Hepatocyte (in vitro differentiated cells): ENCODE data around the gene MYO1H. TPM values are rescaled to one million over a fixed set of nuclear protein-coding genes. Genes with fewer than 3 reads are reported as not detected.
A peak's percentile ranks its signal among the peaks of the same experiment; 100 is the strongest.

Experiments
- DNase-seq: peaks from one replicate; pipeline ENCODE4 v3.0.0-alpha.2; 2016; ENCODE audit warnings: low spot score
- H2AFZ ChIP-seq: fragments of 200-600 bp; sonication (generic); 2 replicates; pipeline ENCODE4 v1.6.0; 2016; ENCODE audit warnings: antibody characterized with exemption, mild to moderate bottlenecking
- H3K27ac ChIP-seq: fragments of 200-600 bp; sonication (generic); 2 replicates; pipeline ENCODE4 v1.5.1; 2016; ENCODE audit warnings: mild to moderate bottlenecking
- H3K27me3 ChIP-seq: fragments of 200-600 bp; sonication (generic); 2 replicates; pipeline ENCODE4 v1.6.1; 2016
- H3K36me3 ChIP-seq: fragments of 200-600 bp; sonication (generic); replicated peaks from 2 replicates; pipeline ENCODE4 v1.5.1; 2016; ENCODE audit warnings: low read depth; ENCODE audit not compliant: insufficient read depth
- H3K4me1 ChIP-seq: fragments of 200-600 bp; sonication (generic); 2 replicates; pipeline ENCODE4 v1.5.1; 2016; ENCODE audit warnings: mild to moderate bottlenecking, moderate library complexity; ENCODE audit not compliant: insufficient read depth
- H3K4me2 ChIP-seq: fragments of 200-600 bp; sonication (generic); 2 replicates; pipeline ENCODE4 v1.6.0; 2016
- H3K4me3 ChIP-seq: fragments of 200-600 bp; sonication (generic); 2 replicates; pipeline ENCODE4 v1.5.1; 2016; ENCODE audit warnings: mild to moderate bottlenecking
- H3K79me2 ChIP-seq: fragments of 200-600 bp; sonication (generic); 2 replicates; pipeline ENCODE4 v1.6.0; 2017; ENCODE audit warnings: mild to moderate bottlenecking
- H3K9me2 ChIP-seq: fragments of 200-600 bp; sonication (generic); replicated peaks from 2 replicates; pipeline ENCODE4 v1.6.0; 2017; ENCODE audit warnings: mild to moderate bottlenecking; ENCODE audit not compliant: insufficient read depth
- H3K9me3 ChIP-seq: fragments of 200-600 bp; sonication (generic); 2 replicates; pipeline ENCODE4 v1.5.1; 2016; ENCODE audit warnings: low read depth, mild to moderate bottlenecking
- H4K20me1 ChIP-seq: fragments of 200-600 bp; sonication (generic); 2 replicates; pipeline ENCODE4 v1.6.0; 2016; ENCODE audit warnings: mild to moderate bottlenecking; ENCODE audit not compliant: insufficient read depth, poor library complexity, severe bottlenecking
- EZH2 ChIP-seq: fragments of 200-600 bp; sonication (generic); IDR thresholded peaks from 2 replicates; pipeline ENCODE4 v1.6.1; 2016; ENCODE audit warnings: antibody characterized with exemption, mild to moderate bottlenecking, borderline replicate concordance
- EZH2phosphoT487 ChIP-seq: fragments of 200-600 bp; sonication (generic); IDR thresholded peaks from one replicate; pipeline ENCODE4 v1.6.1; 2018; ENCODE audit warnings: antibody characterized with exemption, mild to moderate bottlenecking, low read depth, moderate library complexity; ENCODE audit not compliant: unreplicated experiment, severe bottlenecking
- WGBS: methylation state at CpG from one replicate; pipeline ENCODE4 v1.1.6; 2016; ENCODE audit warnings: low lambda C conversion rate; ENCODE audit errors: missing lambda C conversion rate; 5-methylcytosine and 5-hydroxymethylcytosine counted together
- polyA plus RNA-seq: library from polyadenylated mRNA; unstranded; fragments of >200 nt; fragmentation: Nextera tagmentation; extraction: Ambion mirVana; gene quantifications from 2 replicates; pipeline ENCODE4 v1.2.1, GENCODE V29; 2016
- total RNA-seq: library from RNA; depleted of rRNA; stranded (reverse); fragments of >200 nt; gene quantifications from 2 replicates; pipeline ENCODE4 v1.2.3, GENCODE V29; 2014
- TF ChIP-seq, protein P1 (sequence below): fragments of 200-600 bp; sonication (generic); IDR thresholded peaks from 2 replicates; pipeline ENCODE4 v1.5.1; 2016; ENCODE audit warnings: antibody characterized with exemption, mild to moderate bottlenecking; ENCODE audit not compliant: poor library complexity

MYO1H gene
- total and polyA plus RNA-seq, 2 experiments from 2014 or later, result not detected

GRCh38 chr12:109458771-109459208, 111.1 kb downstream of the MYO1H start:
- no peaks in the 10 kb centered on the region for H3K27me3 ChIP-seq
- no peaks in the 10 kb centered on the region for H3K36me3 ChIP-seq
- H2AFZ ChIP-seq, result no peak overlapping the region
- no peaks in the 10 kb centered on the region for H4K20me1 ChIP-seq
- H3K4me1 ChIP-seq, result peaks cover 46% of the 10 kb centered on the region
- peak overlapping the region; percentile 17 for H3K4me2 ChIP-seq
- TF ChIP-seq, protein P1, sequence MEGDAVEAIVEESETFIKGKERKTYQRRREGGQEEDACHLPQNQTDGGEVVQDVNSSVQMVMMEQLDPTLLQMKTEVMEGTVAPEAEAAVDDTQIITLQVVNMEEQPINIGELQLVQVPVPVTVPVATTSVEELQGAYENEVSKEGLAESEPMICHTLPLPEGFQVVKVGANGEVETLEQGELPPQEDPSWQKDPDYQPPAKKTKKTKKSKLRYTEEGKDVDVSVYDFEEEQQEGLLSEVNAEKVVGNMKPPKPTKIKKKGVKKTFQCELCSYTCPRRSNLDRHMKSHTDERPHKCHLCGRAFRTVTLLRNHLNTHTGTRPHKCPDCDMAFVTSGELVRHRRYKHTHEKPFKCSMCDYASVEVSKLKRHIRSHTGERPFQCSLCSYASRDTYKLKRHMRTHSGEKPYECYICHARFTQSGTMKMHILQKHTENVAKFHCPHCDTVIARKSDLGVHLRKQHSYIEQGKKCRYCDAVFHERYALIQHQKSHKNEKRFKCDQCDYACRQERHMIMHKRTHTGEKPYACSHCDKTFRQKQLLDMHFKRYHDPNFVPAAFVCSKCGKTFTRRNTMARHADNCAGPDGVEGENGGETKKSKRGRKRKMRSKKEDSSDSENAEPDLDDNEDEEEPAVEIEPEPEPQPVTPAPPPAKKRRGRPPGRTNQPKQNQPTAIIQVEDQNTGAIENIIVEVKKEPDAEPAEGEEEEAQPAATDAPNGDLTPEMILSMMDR, result no peak
- TF ChIP-seq EZH2phosphoT487, result no peak
- TF ChIP-seq EZH2, result no peak
- DNase-seq, result no peak
- no peaks in the 10 kb centered on the region for H3K9me2 ChIP-seq
- H3K4me3 ChIP-seq, result no peak overlapping the region
- H3K79me2 ChIP-seq, result peaks cover 50% of the 10 kb centered on the region
- H3K27ac ChIP-seq, result peak overlapping the region; percentile 95
- 73% methylated on average over 6 of the region's 6 CpGs for WGBS
- H3K9me3 ChIP-seq, result no peaks in the 10 kb centered on the region

GRCh38 chr12:109459247-109459646, 111.5 kb downstream of the MYO1H start:
- no peak for TF ChIP-seq EZH2phosphoT487
- TF ChIP-seq, protein P1, result no peak
- no peak for TF ChIP-seq EZH2
- Histone ChIP-seq H4K20me1 (no peaks in the 10 kb centered on the region), H3K4me3 (no peak overlapping the region), H3K4me1 (peaks cover 51% of the 10 kb centered on the region), H3K79me2 (peaks cover 54% of the 10 kb centered on the region), H3K27ac (peak overlapping the region; percentile 95), H3K36me3 (no peaks in the 10 kb centered on the region), H3K9me3 (no peaks in the 10 kb centered on the region), H3K4me2 (peak overlapping the region; percentile 17), H2AFZ (no peak overlapping the region), H3K9me2 (no peaks in the 10 kb centered on the region), H3K27me3 (no peaks in the 10 kb centered on the region)
- WGBS, result 69% methylated on average over 6 of the region's 6 CpGs
- no peak for DNase-seq

DNA sequence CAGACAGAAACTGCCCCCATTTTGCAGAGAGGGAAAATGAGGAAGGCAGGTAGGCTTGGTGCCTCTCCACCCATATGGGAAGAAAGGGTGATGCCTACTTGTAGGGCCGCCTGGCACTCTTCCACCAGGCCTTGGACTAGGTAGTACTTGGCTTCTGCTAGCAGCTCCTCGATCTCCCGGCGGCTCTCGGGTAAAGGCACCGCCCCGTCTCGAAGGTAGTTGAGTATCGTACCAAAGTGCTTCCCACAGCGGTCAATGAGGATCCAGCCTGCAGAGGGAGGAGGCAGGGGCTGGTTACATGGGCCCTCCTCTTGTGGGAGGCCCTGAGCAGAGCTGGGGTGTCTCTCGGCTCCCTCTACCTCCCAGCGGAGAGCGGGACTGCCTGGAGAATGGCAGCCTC, 112.8 kb downstream of the MYO1H start:
- no peak for DNase-seq
- TF ChIP-seq EZH2, result no peak
- TF ChIP-seq EZH2phosphoT487, result no peak
- TF ChIP-seq, protein P1, result no peak
- H3K9me3 ChIP-seq, result no peaks in the 10 kb centered on the region
- no peaks in the 10 kb centered on the region for H3K9me2 ChIP-seq
- no peak overlapping the region for H2AFZ ChIP-seq
- peaks cover 51% of the 10 kb centered on the region for H3K4me1 ChIP-seq
- H3K4me3 ChIP-seq, result no peak overlapping the region
- H4K20me1 ChIP-seq, result no peaks in the 10 kb centered on the region
- H3K4me2 ChIP-seq, result peak overlapping the region; percentile 67
- H3K36me3 ChIP-seq, result no peaks in the 10 kb centered on the region
- peaks cover 67% of the 10 kb centered on the region for H3K79me2 ChIP-seq
- 93% methylated on average over 13 of the region's 13 CpGs for WGBS
- H3K27ac ChIP-seq, result peak overlapping the region; percentile 95
- H3K27me3 ChIP-seq, result no peaks in the 10 kb centered on the region
